ENCODE data around the gene FAM136A.
"Not testable (repeated sequence)": the region's sequence is repeated elsewhere in the genome, so short reads cannot be mapped to it uniquely, and the experiment has no call there.

Gene FAM136A

DNA sequence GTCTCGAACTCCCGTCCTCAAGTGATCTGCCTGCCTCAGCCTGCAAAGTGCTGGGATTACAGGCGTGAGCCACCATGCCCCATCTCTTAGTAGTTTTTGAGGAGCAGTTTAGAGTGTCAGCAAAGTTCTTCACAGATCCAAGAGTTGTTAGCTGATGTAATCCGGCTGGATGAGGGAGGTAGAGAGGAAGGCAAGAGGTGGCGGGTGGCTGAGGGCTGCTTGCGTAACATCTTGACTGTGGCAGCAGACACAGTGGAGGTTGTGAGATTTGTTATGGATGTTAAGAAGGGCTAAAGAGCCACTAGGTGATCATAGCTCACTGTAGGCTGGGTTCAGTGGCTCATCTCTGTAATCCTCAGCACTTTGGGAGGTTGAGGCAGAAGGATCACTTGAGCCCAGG, 19.5 kb upstream of the FAM136A start:
- peak; percentile 48 for DNase-seq (ENCODE audit: low read depth)
- TF ChIP-seq, protein P1, sequence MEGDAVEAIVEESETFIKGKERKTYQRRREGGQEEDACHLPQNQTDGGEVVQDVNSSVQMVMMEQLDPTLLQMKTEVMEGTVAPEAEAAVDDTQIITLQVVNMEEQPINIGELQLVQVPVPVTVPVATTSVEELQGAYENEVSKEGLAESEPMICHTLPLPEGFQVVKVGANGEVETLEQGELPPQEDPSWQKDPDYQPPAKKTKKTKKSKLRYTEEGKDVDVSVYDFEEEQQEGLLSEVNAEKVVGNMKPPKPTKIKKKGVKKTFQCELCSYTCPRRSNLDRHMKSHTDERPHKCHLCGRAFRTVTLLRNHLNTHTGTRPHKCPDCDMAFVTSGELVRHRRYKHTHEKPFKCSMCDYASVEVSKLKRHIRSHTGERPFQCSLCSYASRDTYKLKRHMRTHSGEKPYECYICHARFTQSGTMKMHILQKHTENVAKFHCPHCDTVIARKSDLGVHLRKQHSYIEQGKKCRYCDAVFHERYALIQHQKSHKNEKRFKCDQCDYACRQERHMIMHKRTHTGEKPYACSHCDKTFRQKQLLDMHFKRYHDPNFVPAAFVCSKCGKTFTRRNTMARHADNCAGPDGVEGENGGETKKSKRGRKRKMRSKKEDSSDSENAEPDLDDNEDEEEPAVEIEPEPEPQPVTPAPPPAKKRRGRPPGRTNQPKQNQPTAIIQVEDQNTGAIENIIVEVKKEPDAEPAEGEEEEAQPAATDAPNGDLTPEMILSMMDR (conservative IDR thresholded peaks at IDR 0.05; ENCODE audit: low read length): no peak
- no peak overlapping the region for H3K4me3 ChIP-seq (ENCODE audit: low read length)

DNA sequence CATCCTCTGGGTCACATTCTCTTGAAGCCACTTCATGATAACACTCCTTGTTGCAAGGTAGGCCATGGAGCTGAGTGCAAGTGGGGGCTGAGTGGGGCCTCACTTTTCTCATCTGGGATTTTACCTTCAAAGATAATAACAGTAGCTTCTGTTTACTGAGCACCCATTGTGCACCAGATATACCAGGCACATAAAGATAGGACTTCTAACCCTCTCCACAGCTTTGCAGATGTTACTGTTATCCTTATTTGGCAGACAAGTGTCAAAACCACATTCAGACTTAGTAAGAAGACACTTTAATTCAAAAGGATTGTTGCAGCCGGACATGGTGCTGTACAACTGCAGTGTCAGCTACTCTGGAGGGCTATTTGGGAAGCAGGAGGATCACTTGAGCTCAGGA, 12.8 kb upstream of the FAM136A start:
- TF ChIP-seq, protein P1 (conservative IDR thresholded peaks at IDR 0.05; ENCODE audit: low read length): no peak
- no peak for DNase-seq (ENCODE audit: low read depth)

DNA sequence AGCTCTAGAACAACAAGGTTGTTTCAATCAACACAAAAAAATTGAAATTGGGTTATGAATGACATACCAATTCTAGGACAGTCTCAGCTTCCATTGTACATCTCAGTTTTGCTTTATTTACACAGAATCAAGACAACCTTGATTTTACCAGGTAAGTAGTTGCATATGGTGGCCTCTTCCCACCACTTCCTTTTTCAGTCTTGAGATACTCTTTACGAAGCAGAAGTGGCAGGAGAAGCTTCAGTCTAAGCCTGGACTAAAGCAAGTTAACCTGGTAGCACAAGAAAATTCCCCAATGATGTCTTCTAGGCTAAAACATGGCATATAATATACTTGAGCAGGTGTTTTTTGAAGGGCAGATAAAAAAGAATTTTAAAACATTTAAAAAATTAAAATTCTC, 10.7 kb upstream of the FAM136A start:
- DNase-seq (ENCODE audit: low read depth): no peak
- TF ChIP-seq, protein P1 (conservative IDR thresholded peaks at IDR 0.05; ENCODE audit: low read length): no peak
- H3K4me3 ChIP-seq (ENCODE audit: low read length): no peak overlapping the region

More for the DNA sequence above, 12.8 kb upstream of the FAM136A start:
- no peak overlapping the region for H3K4me3 ChIP-seq (ENCODE audit: low read length)

DNA sequence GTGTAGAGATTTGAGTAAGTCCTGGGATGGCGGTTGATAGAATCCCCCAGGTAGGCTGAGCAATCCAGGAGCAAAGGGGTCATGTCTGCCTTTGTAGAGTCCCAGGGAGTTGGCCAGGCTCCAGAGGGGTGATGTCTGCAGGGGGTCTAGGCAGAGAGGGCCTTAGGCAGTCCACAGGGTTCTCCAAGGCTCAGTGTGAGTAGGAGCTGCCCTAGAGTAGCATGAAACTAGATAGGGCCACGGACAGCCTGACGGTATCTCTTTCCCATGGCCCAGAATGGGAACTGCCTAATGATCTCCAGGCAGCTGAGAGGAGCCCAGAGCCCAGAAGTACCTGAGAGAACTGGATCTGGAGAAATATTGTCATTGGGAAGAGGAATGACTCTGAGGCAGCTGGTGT, 9.0 kb upstream of the FAM136A start:
- DNase-seq (ENCODE audit: low read depth): no peak
- H3K4me3 ChIP-seq (ENCODE audit: low read length): no peak overlapping the region
- TF ChIP-seq, protein P1 (conservative IDR thresholded peaks at IDR 0.05; ENCODE audit: low read length): no peak

DNA sequence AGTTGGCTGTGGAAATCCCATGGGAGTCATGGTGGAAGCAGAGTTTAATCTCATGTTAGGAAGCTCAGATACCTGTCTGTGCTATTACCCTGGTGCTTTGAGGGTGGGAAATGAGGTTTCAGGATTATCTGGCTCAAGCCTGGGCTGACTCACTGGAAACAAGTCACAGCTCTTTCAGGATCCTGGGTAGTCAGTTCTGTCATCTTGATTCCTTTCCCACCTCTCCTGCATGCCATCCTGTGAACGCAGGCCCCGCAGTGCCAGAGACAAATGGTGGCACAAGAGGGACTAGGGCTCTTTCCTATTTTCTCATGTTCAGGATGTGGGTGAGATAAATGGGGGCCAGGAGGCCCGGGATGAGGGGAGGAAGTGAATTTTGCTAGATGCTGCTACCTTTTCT, 3.7 kb upstream of the FAM136A start:
- no peak overlapping the region for H3K4me3 ChIP-seq (ENCODE audit: low read length)
- no peak for DNase-seq (ENCODE audit: low read depth)

DNA sequence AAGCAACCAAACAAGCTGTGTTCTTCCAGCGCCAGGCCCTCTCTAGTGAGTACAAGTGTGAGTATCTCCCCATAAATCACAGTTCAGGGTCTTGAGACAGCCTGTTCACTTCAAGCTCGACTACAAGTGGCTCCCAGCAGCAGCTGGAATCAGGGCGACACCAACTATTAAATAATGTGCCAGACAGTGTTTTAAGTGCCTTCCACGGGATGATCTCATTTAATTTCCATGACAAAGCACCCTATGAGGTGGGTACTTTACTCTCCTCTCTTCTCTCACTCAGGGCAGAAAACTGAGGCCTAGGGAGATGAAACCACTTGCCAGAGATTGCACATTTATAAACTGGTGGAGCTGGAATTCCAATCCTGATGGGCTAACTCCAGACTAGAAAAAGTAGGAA, 2.6 kb upstream of the FAM136A start:
- TF ChIP-seq, protein P1 (conservative IDR thresholded peaks at IDR 0.05; ENCODE audit: low read length): no peak
- no peak for DNase-seq (ENCODE audit: low read depth)

More for the DNA sequence above, 3.7 kb upstream of the FAM136A start:
- TF ChIP-seq, protein P1 (conservative IDR thresholded peaks at IDR 0.05; ENCODE audit: low read length): no peak

DNA sequence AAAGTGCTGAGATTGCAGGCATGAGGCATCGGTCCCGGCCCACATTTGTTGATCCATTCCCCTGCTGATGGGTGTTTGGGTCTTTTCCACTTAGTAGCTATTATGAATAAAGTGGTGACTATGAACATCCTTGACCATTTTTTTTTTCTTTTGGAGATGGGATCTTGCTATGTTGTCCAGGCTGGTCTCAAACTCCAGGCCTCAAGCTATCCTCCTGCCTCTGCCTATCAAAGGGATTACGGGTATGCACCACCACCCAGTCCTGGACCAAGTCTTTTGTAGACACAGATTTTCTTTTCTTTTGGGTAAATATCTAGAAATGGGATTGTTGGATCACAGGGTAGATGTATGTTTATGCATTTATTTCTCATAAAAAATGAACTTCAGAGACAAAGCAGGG, 1.3 kb upstream of the FAM136A start:
- DNase-seq (ENCODE audit: low read depth): no peak
- H3K4me3 ChIP-seq (ENCODE audit: low read length): no peak overlapping the region
- TF ChIP-seq, protein P1 (conservative IDR thresholded peaks at IDR 0.05; ENCODE audit: low read length): no peak

More for the DNA sequence above, 2.6 kb upstream of the FAM136A start:
- H3K4me3 ChIP-seq (ENCODE audit: low read length): no peak overlapping the region

DNA sequence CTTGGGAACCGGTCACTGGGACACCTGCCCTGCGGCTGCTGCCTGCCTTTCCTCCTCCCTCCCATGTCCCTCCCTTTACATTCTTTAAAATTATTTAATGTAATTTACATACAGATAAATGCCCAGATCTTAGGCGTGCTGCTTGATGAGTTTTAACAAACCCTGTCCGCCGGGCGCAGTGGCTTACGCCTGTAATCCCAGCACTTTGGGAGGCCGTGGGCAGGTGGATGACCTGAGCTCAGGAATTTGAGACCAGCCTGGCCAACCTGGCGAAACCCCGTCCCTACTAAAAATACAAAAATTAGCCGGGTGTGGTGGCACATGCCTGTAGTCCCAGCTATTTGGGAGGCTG, 304 bp upstream of the FAM136A start:
- H3K4me3 ChIP-seq (ENCODE audit: low read length): peak overlapping the region; percentile 31
- DNase-seq (ENCODE audit: low read depth): not testable (repeated sequence)

All from AG10803 (cell line).